Uterus (tissue), 2 donors: Measurements from ENCODE around the gene TM4SF1.

ENCODE experiments used
- POLR2A ChIP-seq, 2 donors: fragments of 450-650 bp; IDR thresholded peaks; one replicate each; pipeline ENCODE4 v1.6.1; 2016; ENCODE audit warnings: antibody characterized with exemption in 2 of 2, mild to moderate bottlenecking in 1 of 2, moderate library complexity in 1 of 2
- TF ChIP-seq, protein P1 (sequence below), 4 experiments: fragments of 200-600 bp in 2 of 4; fragments of 450-650 bp in 2 of 4; sonication (generic) in 2 of 4; IDR thresholded peaks; one replicate each; pipeline ENCODE4 v1.5.1; 2016 to 2019; ENCODE audit warnings: antibody characterized with exemption in 4 of 4, mild to moderate bottlenecking in 2 of 4, moderate library complexity in 1 of 4

DNA sequence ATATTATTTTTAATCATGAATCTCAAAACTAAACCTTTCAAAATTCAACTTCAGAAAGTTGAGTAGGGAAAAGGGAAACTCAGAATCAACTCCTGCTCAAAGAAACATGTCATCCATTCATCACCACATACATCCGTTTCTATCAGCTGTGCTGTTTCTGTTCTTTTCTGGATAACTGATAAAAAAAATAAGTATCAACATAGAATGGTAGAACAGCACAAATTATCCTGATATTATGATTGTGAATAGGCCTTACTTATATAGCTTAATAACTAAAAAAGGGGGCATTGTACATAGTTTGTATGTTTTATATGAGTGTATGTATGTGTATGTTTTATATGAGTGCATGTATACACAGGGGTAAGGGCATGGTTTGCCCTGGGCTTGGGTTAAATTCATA, 3.1 kb downstream of the TM4SF1 start:
- TF ChIP-seq, protein P1, sequence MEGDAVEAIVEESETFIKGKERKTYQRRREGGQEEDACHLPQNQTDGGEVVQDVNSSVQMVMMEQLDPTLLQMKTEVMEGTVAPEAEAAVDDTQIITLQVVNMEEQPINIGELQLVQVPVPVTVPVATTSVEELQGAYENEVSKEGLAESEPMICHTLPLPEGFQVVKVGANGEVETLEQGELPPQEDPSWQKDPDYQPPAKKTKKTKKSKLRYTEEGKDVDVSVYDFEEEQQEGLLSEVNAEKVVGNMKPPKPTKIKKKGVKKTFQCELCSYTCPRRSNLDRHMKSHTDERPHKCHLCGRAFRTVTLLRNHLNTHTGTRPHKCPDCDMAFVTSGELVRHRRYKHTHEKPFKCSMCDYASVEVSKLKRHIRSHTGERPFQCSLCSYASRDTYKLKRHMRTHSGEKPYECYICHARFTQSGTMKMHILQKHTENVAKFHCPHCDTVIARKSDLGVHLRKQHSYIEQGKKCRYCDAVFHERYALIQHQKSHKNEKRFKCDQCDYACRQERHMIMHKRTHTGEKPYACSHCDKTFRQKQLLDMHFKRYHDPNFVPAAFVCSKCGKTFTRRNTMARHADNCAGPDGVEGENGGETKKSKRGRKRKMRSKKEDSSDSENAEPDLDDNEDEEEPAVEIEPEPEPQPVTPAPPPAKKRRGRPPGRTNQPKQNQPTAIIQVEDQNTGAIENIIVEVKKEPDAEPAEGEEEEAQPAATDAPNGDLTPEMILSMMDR (IDR thresholded peaks at IDR 0.05) = no peak
- TF ChIP-seq POLR2A (IDR thresholded peaks at IDR 0.05) = no peak
